Neural cell (in vitro differentiated cells): ENCODE results near the gene VPS54. TPM values are rescaled to one million over a fixed set of nuclear protein-coding genes. Genes with fewer than 3 reads are reported as not detected.

Experiments used
- H2AFZ ChIP-seq: fragments of 200-600, 300-800 bp; sonication (generic), shearing (Covaris generic); 2 replicates; pipeline ENCODE4 v1.6.0; 2014; ENCODE audit warnings: low read depth, mild to moderate bottlenecking, antibody characterized with exemption, low read length, moderate library complexity
- H3F3A ChIP-seq: fragments of 200-600 bp; shearing (Covaris generic); 2 replicates; pipeline ENCODE4 v1.6.1; 2016; ENCODE audit warnings: mild to moderate bottlenecking, moderate library complexity, mixed read lengths, antibody characterized with exemption, low read length; ENCODE audit not compliant: insufficient read depth, poor library complexity, severe bottlenecking
- H3K27ac ChIP-seq: fragments of 200-600, 300-800 bp; sonication (generic), shearing (Covaris generic); 2 replicates; pipeline ENCODE4 v1.5.1; 2014; ENCODE audit warnings: mild to moderate bottlenecking, low read length, moderate library complexity
- H3K27me3 ChIP-seq: fragments of 300-800, 200-600 bp; sonication (generic), shearing (Covaris generic); 2 replicates; pipeline ENCODE4 v1.6.0; 2014; ENCODE audit warnings: mild to moderate bottlenecking, low read depth, low read length, moderate library complexity; ENCODE audit not compliant: insufficient read depth
- H3K36me3 ChIP-seq: fragments of 300-800, 200-600 bp; sonication (generic), shearing (Covaris generic); 2 replicates; pipeline ENCODE4 v1.5.1; 2014; ENCODE audit warnings: mild to moderate bottlenecking, antibody characterized with exemption, low read length, moderate library complexity; ENCODE audit not compliant: insufficient read depth
- H3K4me2 ChIP-seq: fragments of 300-800, 200-600 bp; sonication (generic), shearing (Covaris generic); 2 replicates; pipeline ENCODE4 v1.6.0; 2014; ENCODE audit warnings: mild to moderate bottlenecking, low read length
- H3K4me3 ChIP-seq: fragments of 300-800, 200-600 bp; sonication (generic), shearing (Covaris generic); 2 replicates; pipeline ENCODE4 v1.5.1; 2014; ENCODE audit warnings: mild to moderate bottlenecking, low read length, moderate library complexity
- H3K79me2 ChIP-seq: fragments of 200-600 bp; shearing (Covaris generic); replicated peaks from 2 replicates; pipeline ENCODE4 v1.6.0; 2014; ENCODE audit warnings: mild to moderate bottlenecking, low read length, moderate library complexity; ENCODE audit not compliant: insufficient read depth
- H3K9ac ChIP-seq: fragments of 300-800, 200-600 bp; sonication (generic), shearing (Covaris generic); 2 replicates; pipeline ENCODE4 v1.6.1; 2016; ENCODE audit warnings: mild to moderate bottlenecking, low read length, mixed read lengths
- H3K9me2 ChIP-seq: fragments of 200-600 bp; shearing (Covaris generic); 2 replicates; pipeline ENCODE4 v1.6.1; 2016; ENCODE audit warnings: mild to moderate bottlenecking, low read length, mixed read lengths; ENCODE audit not compliant: insufficient read depth
- H3K9me3 ChIP-seq: fragments of 200-600, 300-800 bp; sonication (generic), shearing (Covaris generic); 2 replicates; pipeline ENCODE4 v1.6.1; 2016; ENCODE audit warnings: mild to moderate bottlenecking, mixed run types, low read length, moderate library complexity, mixed read lengths
- H4K20me1 ChIP-seq: fragments of 200-600 bp; shearing (Covaris generic); 2 replicates; pipeline ENCODE4 v1.6.1; 2016; ENCODE audit warnings: mild to moderate bottlenecking, mixed run types; ENCODE audit not compliant: insufficient read depth
- EP300 ChIP-seq: fragments of 450-650 bp; conservative IDR thresholded peaks from 2 replicates; pipeline ENCODE4 v1.6.1; 2014; ENCODE audit warnings: antibody characterized with exemption, mild to moderate bottlenecking, moderate library complexity; ENCODE audit not compliant: poor library complexity, severe bottlenecking
- EZH2 ChIP-seq: fragments of 200-600, 300-800 bp; shearing (Covaris generic), sonication (generic); IDR thresholded peaks from 2 replicates; pipeline ENCODE4 v1.6.1; 2014; ENCODE audit warnings: antibody characterized with exemption, low read length, borderline replicate concordance, mild to moderate bottlenecking; ENCODE audit not compliant: insufficient read depth, poor library complexity, severe bottlenecking
- MXI1 ChIP-seq: fragments of 450-650 bp; conservative IDR thresholded peaks from 2 replicates; pipeline ENCODE4 v1.6.1; 2014; ENCODE audit warnings: antibody characterized with exemption, mild to moderate bottlenecking; ENCODE audit not compliant: poor library complexity, severe bottlenecking
- POLR2AphosphoS5 ChIP-seq: IDR thresholded peaks from 2 replicates; pipeline ENCODE4 v1.6.1; 2012
- RAD21 ChIP-seq: fragments of 450-650 bp; conservative IDR thresholded peaks from 2 replicates; pipeline ENCODE4 v1.6.1; 2014; ENCODE audit warnings: antibody characterized with exemption, mild to moderate bottlenecking, moderate library complexity
- SMC3 ChIP-seq: fragments of 450-650 bp; conservative IDR thresholded peaks from 2 replicates; pipeline ENCODE4 v1.6.1; 2014; ENCODE audit warnings: antibody characterized with exemption, mild to moderate bottlenecking, moderate library complexity; ENCODE audit not compliant: poor library complexity
- TAF1 ChIP-seq: IDR thresholded peaks from 2 replicates; pipeline ENCODE4 v1.6.1; 2012; ENCODE audit warnings: low read depth
- polyA plus RNA-seq: library from polyadenylated mRNA; depleted of rRNA; stranded (reverse); fragments of >200 nt; gene quantifications from 2 replicates; pipeline ENCODE4 v1.2.3, GENCODE V29; 2014
- TF ChIP-seq, protein P1 (sequence below): fragments of 450-650 bp; IDR thresholded peaks from 2 replicates; pipeline ENCODE4 v1.5.1; 2014; ENCODE audit warnings: antibody characterized with exemption, mild to moderate bottlenecking, moderate library complexity; ENCODE audit not compliant: poor library complexity, severe bottlenecking
- TF ChIP-seq, protein P2 (sequence below): IDR thresholded peaks from 2 replicates; pipeline ENCODE4 v1.6.1; 2012; ENCODE audit warnings: borderline replicate concordance

The VPS54 gene
- polyA plus RNA-seq, 1 donor from 2014 or later: 34.2 TPM

DNA sequence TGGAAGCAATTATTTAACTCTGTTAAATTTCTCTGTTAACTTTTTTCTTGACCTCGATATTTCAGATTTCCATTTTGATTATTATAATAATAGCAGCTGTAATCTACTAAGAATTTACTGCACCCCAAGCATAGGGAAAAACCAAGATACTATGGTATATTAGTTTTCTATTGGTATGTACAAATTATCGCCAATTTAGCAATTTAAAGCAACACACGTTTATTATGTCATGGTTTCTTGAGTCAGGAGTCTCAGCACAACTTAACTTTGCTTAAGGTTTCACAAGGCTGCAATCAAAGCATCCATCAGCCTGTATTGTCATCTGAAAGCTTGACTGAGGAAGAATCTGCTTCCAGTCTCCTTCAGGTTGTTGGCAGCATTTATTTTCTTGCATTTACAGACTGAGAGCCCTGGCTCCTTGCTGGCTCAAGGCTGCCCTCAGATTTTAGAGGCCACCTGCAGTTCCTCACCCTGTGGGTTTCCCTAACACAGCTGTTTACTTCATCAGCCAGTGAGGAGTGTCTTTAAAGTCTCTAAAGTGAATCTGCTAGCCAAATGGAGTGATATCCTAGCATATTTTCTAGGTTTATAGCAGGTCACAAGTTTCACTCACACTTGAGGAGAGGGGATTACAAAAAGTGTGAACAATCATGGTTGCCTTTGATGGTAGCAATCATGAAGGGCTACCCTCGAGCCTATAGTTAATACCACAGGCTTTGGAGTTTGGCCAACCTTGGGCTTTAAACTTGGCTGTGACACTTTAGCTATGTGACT, 4.4 kb upstream of the VPS54 start:
- Histone ChIP-seq H4K20me1 (no peaks in the 10 kb centered on the region), H3K36me3 (no peaks in the 10 kb centered on the region), H3K27me3 (no peaks in the 10 kb centered on the region), H3K27ac (no peak overlapping the region), H3K9me2 (no peaks in the 10 kb centered on the region), H3K79me2 (no peaks in the 10 kb centered on the region), H3K9me3 (no peaks in the 10 kb centered on the region), H3K4me2 (no peak overlapping the region), H3K9ac (no peak overlapping the region), H3K4me3 (no peak overlapping the region), H2AFZ (no peak overlapping the region), H3F3A (no peaks in the 10 kb centered on the region)
- TF ChIP-seq EZH2 (no peak), RAD21 (no peak), EP300 (no peak), POLR2AphosphoS5 (no peak), MXI1 (no peak), SMC3 (no peak), TAF1 (no peak)
- TF ChIP-seq, protein P1, sequence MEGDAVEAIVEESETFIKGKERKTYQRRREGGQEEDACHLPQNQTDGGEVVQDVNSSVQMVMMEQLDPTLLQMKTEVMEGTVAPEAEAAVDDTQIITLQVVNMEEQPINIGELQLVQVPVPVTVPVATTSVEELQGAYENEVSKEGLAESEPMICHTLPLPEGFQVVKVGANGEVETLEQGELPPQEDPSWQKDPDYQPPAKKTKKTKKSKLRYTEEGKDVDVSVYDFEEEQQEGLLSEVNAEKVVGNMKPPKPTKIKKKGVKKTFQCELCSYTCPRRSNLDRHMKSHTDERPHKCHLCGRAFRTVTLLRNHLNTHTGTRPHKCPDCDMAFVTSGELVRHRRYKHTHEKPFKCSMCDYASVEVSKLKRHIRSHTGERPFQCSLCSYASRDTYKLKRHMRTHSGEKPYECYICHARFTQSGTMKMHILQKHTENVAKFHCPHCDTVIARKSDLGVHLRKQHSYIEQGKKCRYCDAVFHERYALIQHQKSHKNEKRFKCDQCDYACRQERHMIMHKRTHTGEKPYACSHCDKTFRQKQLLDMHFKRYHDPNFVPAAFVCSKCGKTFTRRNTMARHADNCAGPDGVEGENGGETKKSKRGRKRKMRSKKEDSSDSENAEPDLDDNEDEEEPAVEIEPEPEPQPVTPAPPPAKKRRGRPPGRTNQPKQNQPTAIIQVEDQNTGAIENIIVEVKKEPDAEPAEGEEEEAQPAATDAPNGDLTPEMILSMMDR: no peak
- TF ChIP-seq, protein P2, sequence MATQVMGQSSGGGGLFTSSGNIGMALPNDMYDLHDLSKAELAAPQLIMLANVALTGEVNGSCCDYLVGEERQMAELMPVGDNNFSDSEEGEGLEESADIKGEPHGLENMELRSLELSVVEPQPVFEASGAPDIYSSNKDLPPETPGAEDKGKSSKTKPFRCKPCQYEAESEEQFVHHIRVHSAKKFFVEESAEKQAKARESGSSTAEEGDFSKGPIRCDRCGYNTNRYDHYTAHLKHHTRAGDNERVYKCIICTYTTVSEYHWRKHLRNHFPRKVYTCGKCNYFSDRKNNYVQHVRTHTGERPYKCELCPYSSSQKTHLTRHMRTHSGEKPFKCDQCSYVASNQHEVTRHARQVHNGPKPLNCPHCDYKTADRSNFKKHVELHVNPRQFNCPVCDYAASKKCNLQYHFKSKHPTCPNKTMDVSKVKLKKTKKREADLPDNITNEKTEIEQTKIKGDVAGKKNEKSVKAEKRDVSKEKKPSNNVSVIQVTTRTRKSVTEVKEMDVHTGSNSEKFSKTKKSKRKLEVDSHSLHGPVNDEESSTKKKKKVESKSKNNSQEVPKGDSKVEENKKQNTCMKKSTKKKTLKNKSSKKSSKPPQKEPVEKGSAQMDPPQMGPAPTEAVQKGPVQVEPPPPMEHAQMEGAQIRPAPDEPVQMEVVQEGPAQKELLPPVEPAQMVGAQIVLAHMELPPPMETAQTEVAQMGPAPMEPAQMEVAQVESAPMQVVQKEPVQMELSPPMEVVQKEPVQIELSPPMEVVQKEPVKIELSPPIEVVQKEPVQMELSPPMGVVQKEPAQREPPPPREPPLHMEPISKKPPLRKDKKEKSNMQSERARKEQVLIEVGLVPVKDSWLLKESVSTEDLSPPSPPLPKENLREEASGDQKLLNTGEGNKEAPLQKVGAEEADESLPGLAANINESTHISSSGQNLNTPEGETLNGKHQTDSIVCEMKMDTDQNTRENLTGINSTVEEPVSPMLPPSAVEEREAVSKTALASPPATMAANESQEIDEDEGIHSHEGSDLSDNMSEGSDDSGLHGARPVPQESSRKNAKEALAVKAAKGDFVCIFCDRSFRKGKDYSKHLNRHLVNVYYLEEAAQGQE: no peak

DNA sequence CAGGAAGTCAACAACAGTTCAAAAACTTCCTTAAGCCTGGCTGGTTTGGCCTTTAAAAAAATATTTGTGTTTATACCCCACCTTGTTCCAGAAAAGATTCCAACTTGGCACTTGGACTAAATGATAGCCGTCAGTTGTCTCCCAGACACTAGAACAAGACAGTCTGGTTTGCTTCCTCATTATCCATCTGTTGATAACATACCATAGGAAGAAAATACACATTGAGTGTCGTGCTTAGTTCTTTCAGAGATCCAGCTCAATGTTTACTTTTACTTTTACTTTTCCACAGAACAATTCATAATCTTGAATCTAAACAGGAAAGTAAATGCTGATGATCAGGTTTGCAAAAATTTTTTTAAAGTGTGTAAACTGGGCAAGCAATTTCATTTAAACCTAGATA, 2.4 kb upstream of the VPS54 start:
- no peak overlapping the region for H2AFZ ChIP-seq
- no peak overlapping the region for H3K9ac ChIP-seq
- TF ChIP-seq POLR2AphosphoS5 (no peak), RAD21 (no peak), SMC3 (no peak), TAF1 (no peak), EP300 (no peak), EZH2 (no peak), MXI1 (no peak)
- TF ChIP-seq, protein P1: no peak
- TF ChIP-seq, protein P2: no peak
- no peak overlapping the region for H3K4me3 ChIP-seq
- H3K27me3 ChIP-seq: no peaks in the 10 kb centered on the region
- no peaks in the 10 kb centered on the region for H3F3A ChIP-seq
- H3K4me2 ChIP-seq: no peak overlapping the region
- H3K79me2 ChIP-seq: peaks cover 20% of the 10 kb centered on the region
- H3K9me3 ChIP-seq: no peaks in the 10 kb centered on the region
- H4K20me1 ChIP-seq: no peaks in the 10 kb centered on the region
- no peaks in the 10 kb centered on the region for H3K36me3 ChIP-seq
- H3K27ac ChIP-seq: no peak overlapping the region
- H3K9me2 ChIP-seq: no peaks in the 10 kb centered on the region
